ENCODE data around the gene ZBTB2. TPM values are rescaled to one million over a fixed set of nuclear protein-coding genes. Genes with fewer than 3 reads are reported as not detected.

The ZBTB2 gene
- total and polyA plus RNA-seq, 10 of the 15 experiments (the other 5 are each of a cell fraction or from before 2014, with no cell fraction given): 4.2 to 21.9 (median 15.0) TPM

GRCh38 chr6:151440498-151440897 lies 49.1 kb upstream of the ZBTB2 start:
- DNase-seq (ENCODE audit: low read depth, low spot score): no peak
- no peak for FAIRE-seq
- in situ Hi-C loops (cut with MboI): loop anchor here (25.0 kb wide), 1 partner anchor 1547 kb away; the partner anchor contains the start of gene FBXO5
- TF ChIP-seq RELB (IDR thresholded peaks at IDR 0.05; ENCODE audit: low read depth) (no peak), MXI1 (IDR thresholded peaks at IDR 0.05; ENCODE audit: low read depth, low read length) (0 out of 2 replicates have a peak, but pooled peaks have one; percentile 18), SIN3A (IDR thresholded peaks at IDR 0.05; ENCODE audit: low read depth, low read length) (no peak), HDAC2 (IDR thresholded peaks at IDR 0.05) (no peak), RUNX3 (IDR thresholded peaks at IDR 0.05; ENCODE audit: low read length) (peak; percentile 34; the same call in 1 of the 2 replicates), MEF2A (IDR thresholded peaks at IDR 0.05; ENCODE audit: insufficient read depth, low read depth, low read length) (peak; percentile 72), SMARCA5 (IDR thresholded peaks at IDR 0.05) (no peak), ZNF24 (IDR thresholded peaks at IDR 0.05) (no peak), CBX3 (IDR thresholded peaks at IDR 0.05; ENCODE audit: borderline replicate concordance, low read depth) (no peak), PBX3 (IDR thresholded peaks at IDR 0.05; ENCODE audit: insufficient replicate concordance, low read depth, low read length) (no peak), PAX8 (IDR thresholded peaks at IDR 0.05) (no peak), ELK1 (IDR thresholded peaks at IDR 0.05; ENCODE audit: low read depth, low read length) (no peak), PML (IDR thresholded peaks at IDR 0.05; ENCODE audit: low read length) (no peak), TBL1XR1 (IDR thresholded peaks at IDR 0.05; ENCODE audit: low read depth, low read length) (no peak), NFIC (IDR thresholded peaks at IDR 0.05; ENCODE audit: low read depth, low read length) (peak; percentile 27; the same call in 1 of the 2 replicates), ATF2 (IDR thresholded peaks at IDR 0.05; ENCODE audit: low read length) (no peak), CBX5 (IDR thresholded peaks at IDR 0.05; ENCODE audit: low read depth) (no peak), SRF (IDR thresholded peaks at IDR 0.05; ENCODE audit: low read depth in 2 of 2, low read length in 2 of 2) (no peak)

More at GRCh38 chr6:151440498-151440897, 49.1 kb upstream of the ZBTB2 start:
- Histone ChIP-seq H3K4me1 (ENCODE audit: control insufficient read depth, insufficient read depth, low read length) (peaks cover 13% of the 10 kb centered on the region), H3K27ac (ENCODE audit: control insufficient read depth, insufficient read depth) (peak overlapping the region; percentile 61; the same call in 1 of the 2 replicates), H3K4me3 (peak overlapping the region; percentile 32; the same call in 1 of the 2 replicates), H3K79me2 (ENCODE audit: control insufficient read depth, insufficient read depth, low read length) (peaks cover 28% of the 10 kb centered on the region), H3K27me3 (replicated peaks in 1 of 2; ENCODE audit: control insufficient read depth in 2 of 2, insufficient read depth in 2 of 2, low read length in 1 of 2) (no peaks in the 10 kb centered on the region), H4K20me1 (ENCODE audit: control insufficient read depth, insufficient read depth) (no peaks in the 10 kb centered on the region), H3K9ac (ENCODE audit: control insufficient read depth, insufficient read depth, low read length) (peak overlapping the region; percentile 37; the same call in 1 of the 2 replicates), H3K9me3 (replicated peaks; ENCODE audit: control insufficient read depth, insufficient read depth, low read length) (no peaks in the 10 kb centered on the region), H2AFZ (ENCODE audit: control insufficient read depth, low read depth, low read length) (peak overlapping the region; percentile 13; the same call in 1 of the 2 replicates), H3K36me3 (ENCODE audit: control insufficient read depth in 2 of 2, insufficient read depth in 2 of 2, low read length in 1 of 2) (peaks cover 0 to 13% of the 10 kb centered on the region in 2 experiments), H3K4me2 (ENCODE audit: control insufficient read depth, insufficient read depth) (peak overlapping the region; percentile 85)
- ChIA-PET SMC1A (ENCODE audit: uncharacterized antibody, unreplicated experiment) (interaction anchor here (0.7 to 3.5 kb wide), 13 partner anchors 11 to 895 kb away, joined by 3 to 29 read pairs (median 5); partner anchors contain the start of gene RMND1), RAD21 (ENCODE audit: unreplicated experiment) (interaction anchor here (0.8 to 3.3 kb wide), 14 partner anchors 11 to 898 kb away, joined by 3 to 24 read pairs (median 4); partner anchors contain the start of gene RMND1), POLR2A (interaction anchor here (1.4 to 2.5 kb wide), 3 partner anchors 11 to 51 kb away, joined by 3 to 18 read pairs (median 8); partner anchors contain the start of gene RMND1), CTCF (interaction anchor here (0.9 to 7.1 kb wide), 22 partner anchors 10 to 899 kb away, joined by 3 to 76 read pairs (median 7); partner anchors contain the start of gene RMND1)
- ATAC-seq: peak; percentile 70
- 0% methylated on average over 1 of the region's 1 CpG for WGBS (ENCODE audit: insufficient coverage, insufficient replicate concordance, low lambda C conversion rate, missing lambda C conversion rate)
- no TSS peak for BruUV-seq (replicated peaks)
- intact Hi-C loops (cut with micrococcal nuclease; ENCODE audit: unreplicated experiment): loop anchor here (5.0 to 10.0 kb wide), 3 partner anchors 37 to 824 kb away; no protein-coding TSS in a partner anchor
